ENCODE measurements around the gene SPINDOC.

- TF ChIP-seq EP300 (IDR thresholded peaks at IDR 0.05; ENCODE audit: borderline replicate concordance): no peak
- TF ChIP-seq TAF1 (IDR thresholded peaks at IDR 0.05; ENCODE audit: low read depth): no peak
- no peak for TF ChIP-seq YY1 (IDR thresholded peaks at IDR 0.05; ENCODE audit: low read depth)
- no peak for TF ChIP-seq REST (IDR thresholded peaks at IDR 0.05; ENCODE audit: low read depth)
- no peak for TF ChIP-seq MAX (IDR thresholded peaks at IDR 0.05)
- TF ChIP-seq NFIC (IDR thresholded peaks at IDR 0.05): no peak
- TF ChIP-seq RAD21 (IDR thresholded peaks at IDR 0.05; ENCODE audit: low read depth): no peak
Measured at GRCh38 chr11:63782749-63783148, 30.5 kb upstream of the SPINDOC start.
